Activated T-cell treated with anti-CD3 and anti-CD28 coated beads, Interleukin-2, amount 50 U/mL, for 4 hours (primary cell): ENCODE measurements around the gene U2AF2. TPM values are rescaled to one million over a fixed set of nuclear protein-coding genes. Genes with fewer than 3 reads are reported as not detected.
A peak's percentile ranks its signal among the peaks of the same experiment; 100 is the strongest.
"Not testable (repeated sequence)": the region's sequence is repeated elsewhere in the genome, so short reads cannot be mapped to it uniquely, and the experiment has no call there.

Source experiments
- ATAC-seq, 2 donors: fragments of 200-7000 bp; cut with Tn5 transposase; one replicate each; pipeline ENCODE4 v1.10.0; 2021
- DNase-seq: peaks from one replicate; pipeline ENCODE4 v3.0.0-alpha.2; 2020
- H3K27me3 Mint-ChIP-seq: one replicate; pipeline ENCODE4 v1.8.0; 2021; ENCODE audit warnings: low read depth, mixed read lengths
- H3K36me3 Mint-ChIP-seq: one replicate; pipeline ENCODE4 v1.8.0; 2022; ENCODE audit warnings: mixed read lengths; ENCODE audit not compliant: insufficient read depth
- H3K4me1 Mint-ChIP-seq: one replicate; pipeline ENCODE4 v1.8.0; 2021; ENCODE audit warnings: low read depth, mixed read lengths
- H3K4me3 Mint-ChIP-seq: one replicate; pipeline ENCODE4 v1.8.0; 2021; ENCODE audit warnings: mild to moderate bottlenecking, moderate library complexity, mixed read lengths
- H3K9me3 Mint-ChIP-seq: one replicate; pipeline ENCODE4 v1.8.0; 2021; ENCODE audit warnings: mixed read lengths
- total RNA-seq, 3 donors: library from RNA; stranded (reverse); gene quantifications; one replicate each; pipeline ENCODE4 v1.2.1, GENCODE V29; 2021

The U2AF2 gene
- total RNA-seq, 3 donors from 2014 or later: 467 to 532 (median 476) TPM

- ATAC-seq (no peak), DNase-seq (no peak)
- H3K27me3 Mint-ChIP-seq: no peaks in the 10 kb centered on the region
- no peak overlapping the region for H3K4me3 Mint-ChIP-seq
- H3K36me3 Mint-ChIP-seq: peaks cover 20% of the 10 kb centered on the region
- no peaks in the 10 kb centered on the region for H3K4me1 Mint-ChIP-seq
- H3K9me3 Mint-ChIP-seq: no peaks in the 10 kb centered on the region
Measured at GRCh38 chr19:55698256-55698655, 43.4 kb downstream of the U2AF2 start.

- Mint-ChIP-seq H3K4me3 (no peak overlapping the region), H3K4me1 (peaks cover 2% of the 10 kb centered on the region), H3K36me3 (peaks cover 18% of the 10 kb centered on the region), H3K9me3 (no peaks in the 10 kb centered on the region), H3K27me3 (no peaks in the 10 kb centered on the region)
- DNase-seq (no peak), ATAC-seq (no peak)
Measured at GRCh38 chr19:55699221-55699620, 44.4 kb downstream of the U2AF2 start.

GRCh38 chr19:55700813-55701212 is 46.0 kb downstream of the U2AF2 start:
- H3K9me3 Mint-ChIP-seq: no peaks in the 10 kb centered on the region
- no peak for DNase-seq
- ATAC-seq: no peak

DNA sequence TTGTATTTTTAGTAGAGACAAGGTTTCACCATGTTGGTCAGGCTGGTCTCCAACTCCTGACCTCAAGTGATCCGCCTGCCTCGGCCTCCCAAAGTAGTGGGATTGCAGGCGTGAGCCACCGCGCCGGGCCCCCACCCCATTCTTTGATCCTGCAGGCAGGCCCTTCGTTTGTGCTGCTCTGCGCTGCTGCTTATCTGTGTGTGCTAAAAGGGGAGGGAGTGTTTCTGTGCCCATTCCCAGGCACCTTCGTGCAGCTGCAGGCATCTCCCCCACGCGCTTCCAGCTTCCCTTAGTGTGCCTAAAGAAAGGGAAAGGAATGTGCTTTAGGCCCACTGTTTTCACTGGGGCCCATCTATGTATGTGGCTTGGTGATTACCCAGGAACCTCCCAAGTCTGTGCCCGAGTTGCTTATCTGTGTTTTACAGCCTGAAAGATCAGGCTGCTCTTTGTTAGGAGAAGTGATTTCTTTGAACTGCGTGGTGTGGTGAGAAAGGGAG is 47.3 kb downstream of the U2AF2 start:
- H3K36me3 Mint-ChIP-seq: peaks cover 13% of the 10 kb centered on the region
- DNase-seq (no peak), ATAC-seq (no peak)
- no peak overlapping the region for H3K4me3 Mint-ChIP-seq
- H3K4me1 Mint-ChIP-seq: peaks cover 2% of the 10 kb centered on the region
- H3K9me3 Mint-ChIP-seq: no peaks in the 10 kb centered on the region
- H3K27me3 Mint-ChIP-seq: no peaks in the 10 kb centered on the region

More at GRCh38 chr19:55700813-55701212, 46.0 kb downstream of the U2AF2 start:
- Mint-ChIP-seq H3K36me3 (peaks cover 19% of the 10 kb centered on the region), H3K4me1 (peaks cover 2% of the 10 kb centered on the region), H3K4me3 (no peak overlapping the region), H3K27me3 (no peaks in the 10 kb centered on the region)

DNA sequence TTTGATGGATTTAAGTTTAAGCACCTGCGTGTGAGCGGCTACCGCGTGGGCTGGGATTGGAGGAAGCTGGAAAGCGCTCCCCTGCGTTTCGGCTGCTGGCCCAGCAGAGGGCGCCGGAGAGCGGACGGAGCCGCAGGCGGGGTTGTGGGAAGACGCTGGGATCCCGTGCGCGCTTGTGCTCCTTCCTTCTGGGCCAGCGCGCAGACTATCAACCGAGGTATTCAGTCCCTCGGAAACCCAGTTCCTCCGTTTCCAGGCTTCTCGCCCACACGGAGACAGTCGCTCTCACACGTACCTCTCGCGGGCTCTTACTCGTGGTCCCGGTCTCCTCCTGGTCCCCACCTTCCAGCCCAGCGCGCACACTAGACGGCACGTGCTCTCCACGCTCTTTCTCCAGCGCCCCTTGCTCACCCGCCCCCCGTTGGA is 49.0 kb downstream of the U2AF2 start:
- Mint-ChIP-seq H3K27me3 (no peaks in the 10 kb centered on the region), H3K4me3 (no peak overlapping the region), H3K4me1 (peaks cover 2% of the 10 kb centered on the region), H3K36me3 (peaks cover 7% of the 10 kb centered on the region), H3K9me3 (no peaks in the 10 kb centered on the region)
- ATAC-seq (peak; percentile 54 to 70), DNase-seq (peak; percentile 37)

GRCh38 chr19:55704494-55705245 is 49.8 kb downstream of the U2AF2 start:
- no peaks in the 10 kb centered on the region for H3K9me3 Mint-ChIP-seq
- DNase-seq: no peak
- ATAC-seq: no peak
- peaks cover 2% of the 10 kb centered on the region for H3K4me1 Mint-ChIP-seq
- H3K27me3 Mint-ChIP-seq: no peaks in the 10 kb centered on the region
- H3K4me3 Mint-ChIP-seq: no peak overlapping the region
- peaks cover 7% of the 10 kb centered on the region for H3K36me3 Mint-ChIP-seq

- DNase-seq: no peak
- H3K27me3 Mint-ChIP-seq: no peaks in the 10 kb centered on the region
- H3K4me1 Mint-ChIP-seq: peaks cover 2% of the 10 kb centered on the region
- no peaks in the 10 kb centered on the region for H3K9me3 Mint-ChIP-seq
- ATAC-seq: no peak
- no peak overlapping the region for H3K4me3 Mint-ChIP-seq
- H3K36me3 Mint-ChIP-seq: peaks cover 3% of the 10 kb centered on the region
Measured at GRCh38 chr19:55705972-55706371, 51.1 kb downstream of the U2AF2 start.

- no peak for ATAC-seq
- no peaks in the 10 kb centered on the region for H3K9me3 Mint-ChIP-seq
- H3K27me3 Mint-ChIP-seq: peaks cover 9% of the 10 kb centered on the region
- H3K4me1 Mint-ChIP-seq: peaks cover 6% of the 10 kb centered on the region
- no peak for DNase-seq
- H3K4me3 Mint-ChIP-seq: no peak overlapping the region
- H3K36me3 Mint-ChIP-seq: no peaks in the 10 kb centered on the region
Measured at GRCh38 chr19:55711719-55712118, 56.9 kb downstream of the U2AF2 start.

GRCh38 chr19:55712804-55713631 is 58.2 kb downstream of the U2AF2 start:
- Mint-ChIP-seq H3K4me3 (no peak overlapping the region), H3K4me1 (peaks cover 6% of the 10 kb centered on the region), H3K9me3 (no peaks in the 10 kb centered on the region), H3K36me3 (no peaks in the 10 kb centered on the region), H3K27me3 (peaks cover 20% of the 10 kb centered on the region)
- no peak for DNase-seq
- no peak for ATAC-seq

- no peak overlapping the region for H3K4me3 Mint-ChIP-seq
- ATAC-seq (no peak), DNase-seq (no peak)
- no peaks in the 10 kb centered on the region for H3K36me3 Mint-ChIP-seq
- H3K4me1 Mint-ChIP-seq: peaks cover 6% of the 10 kb centered on the region
- H3K9me3 Mint-ChIP-seq: peaks cover 8% of the 10 kb centered on the region
- H3K27me3 Mint-ChIP-seq: peaks cover 45% of the 10 kb centered on the region
Measured at GRCh38 chr19:55716531-55716930, 61.7 kb downstream of the U2AF2 start.

- DNase-seq: no peak
- no peak for ATAC-seq
- Mint-ChIP-seq H3K27me3 (peaks cover 49% of the 10 kb centered on the region), H3K9me3 (peaks cover 15% of the 10 kb centered on the region), H3K4me1 (peaks cover 4% of the 10 kb centered on the region), H3K4me3 (no peak overlapping the region), H3K36me3 (no peaks in the 10 kb centered on the region)
Measured at GRCh38 chr19:55717251-55717650, 62.4 kb downstream of the U2AF2 start.

- not testable (repeated sequence) for H3K36me3 Mint-ChIP-seq, H3K4me1 Mint-ChIP-seq, H3K4me3 Mint-ChIP-seq, DNase-seq, ATAC-seq
- Mint-ChIP-seq H3K27me3 (peaks cover 54% of the 10 kb centered on the region), H3K9me3 (peaks cover 19% of the 10 kb centered on the region)
Measured at GRCh38 chr19:55717879-55718711, 63.3 kb downstream of the U2AF2 start.

DNA sequence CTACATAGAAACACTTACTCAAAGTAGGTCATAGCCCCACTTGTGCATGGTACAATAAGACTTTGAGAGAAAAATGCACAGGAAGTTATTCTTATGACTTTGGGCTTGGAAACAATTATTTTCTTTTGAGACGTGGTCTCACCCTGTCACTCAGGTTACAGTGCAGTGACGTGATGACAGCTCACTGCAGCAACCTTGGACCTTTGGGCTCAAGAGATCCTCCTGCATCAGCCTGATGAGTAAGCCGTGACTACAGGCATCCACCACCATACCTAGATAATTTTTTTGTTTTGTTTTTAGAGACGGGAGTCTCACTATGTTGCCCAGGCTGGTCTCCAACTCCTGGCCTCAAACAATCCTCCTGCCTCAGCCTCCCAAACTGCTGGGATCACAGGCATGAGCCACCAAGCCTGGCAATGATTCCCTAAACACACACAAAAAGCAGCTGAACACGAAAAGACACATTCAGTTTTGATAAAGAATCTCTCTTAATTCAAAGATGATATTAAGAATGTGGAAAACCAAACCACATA is 65.4 kb downstream of the U2AF2 start:
- Mint-ChIP-seq H3K4me3 (no peak overlapping the region), H3K36me3 (no peaks in the 10 kb centered on the region), H3K9me3 (peaks cover 19% of the 10 kb centered on the region), H3K27me3 (peaks cover 53% of the 10 kb centered on the region), H3K4me1 (no peaks in the 10 kb centered on the region)
- DNase-seq (no peak), ATAC-seq (no peak)

- no peak overlapping the region for H3K4me3 Mint-ChIP-seq
- peaks cover 53% of the 10 kb centered on the region for H3K27me3 Mint-ChIP-seq
- H3K36me3 Mint-ChIP-seq: no peaks in the 10 kb centered on the region
- peaks cover 19% of the 10 kb centered on the region for H3K9me3 Mint-ChIP-seq
- H3K4me1 Mint-ChIP-seq: no peaks in the 10 kb centered on the region
- ATAC-seq (no peak), DNase-seq (no peak)
Measured at GRCh38 chr19:55720801-55721200, 66.0 kb downstream of the U2AF2 start.
